ENCODE data around the gene EIF3K. TPM values are rescaled to one million over a fixed set of nuclear protein-coding genes. Genes with fewer than 3 reads are reported as not detected.

EIF3K gene
- total and polyA plus RNA-seq, 8 donors, result 184 to 284 (median 276) TPM

GRCh38 chr19:38683393-38684077 lies 64.5 kb downstream of the EIF3K start:
- Histone ChIP-seq H3K4me3 (no peak overlapping the region), H3K27ac (peak overlapping the region; percentile 86 to 96), H3K9me3 (no peaks in the 10 kb centered on the region), H3K27me3 (no peaks in the 10 kb centered on the region), H3K36me3 (no peaks in the 10 kb centered on the region), H3K4me1 (peaks cover 41 to 100% of the 10 kb centered on the region in 2 donors)
- ATAC-seq, result peak; percentile 90
- DNase-seq, result peak in 3 of 4 donors; percentile 85 to 94 (median 88)
- intact Hi-C loops (cut with DNase I), result no loop called here
- TF ChIP-seq, protein P1, sequence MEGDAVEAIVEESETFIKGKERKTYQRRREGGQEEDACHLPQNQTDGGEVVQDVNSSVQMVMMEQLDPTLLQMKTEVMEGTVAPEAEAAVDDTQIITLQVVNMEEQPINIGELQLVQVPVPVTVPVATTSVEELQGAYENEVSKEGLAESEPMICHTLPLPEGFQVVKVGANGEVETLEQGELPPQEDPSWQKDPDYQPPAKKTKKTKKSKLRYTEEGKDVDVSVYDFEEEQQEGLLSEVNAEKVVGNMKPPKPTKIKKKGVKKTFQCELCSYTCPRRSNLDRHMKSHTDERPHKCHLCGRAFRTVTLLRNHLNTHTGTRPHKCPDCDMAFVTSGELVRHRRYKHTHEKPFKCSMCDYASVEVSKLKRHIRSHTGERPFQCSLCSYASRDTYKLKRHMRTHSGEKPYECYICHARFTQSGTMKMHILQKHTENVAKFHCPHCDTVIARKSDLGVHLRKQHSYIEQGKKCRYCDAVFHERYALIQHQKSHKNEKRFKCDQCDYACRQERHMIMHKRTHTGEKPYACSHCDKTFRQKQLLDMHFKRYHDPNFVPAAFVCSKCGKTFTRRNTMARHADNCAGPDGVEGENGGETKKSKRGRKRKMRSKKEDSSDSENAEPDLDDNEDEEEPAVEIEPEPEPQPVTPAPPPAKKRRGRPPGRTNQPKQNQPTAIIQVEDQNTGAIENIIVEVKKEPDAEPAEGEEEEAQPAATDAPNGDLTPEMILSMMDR (IDR thresholded peaks at IDR 0.05), result no peak

GRCh38 chr19:38684078-38684861 lies 65.3 kb downstream of the EIF3K start:
- TF ChIP-seq, protein P1 (IDR thresholded peaks at IDR 0.05), result no peak
- Histone ChIP-seq H3K27me3 (no peaks in the 10 kb centered on the region), H3K27ac (peak overlapping the region; percentile 86 to 96), H3K36me3 (no peaks in the 10 kb centered on the region), H3K9me3 (no peaks in the 10 kb centered on the region), H3K4me3 (no peak overlapping the region), H3K4me1 (peaks cover 43 to 100% of the 10 kb centered on the region in 2 donors)
- DNase-seq, result peak in 1 of 4 donors; percentile 85
- peak; percentile 68 for ATAC-seq
- intact Hi-C loops (cut with DNase I), result no loop called here

- H3K36me3 ChIP-seq, result peaks cover 0 to 2% of the 10 kb centered on the region in 2 donors
- peak overlapping the region; percentile 86 to 96 for H3K27ac ChIP-seq
- H3K4me3 ChIP-seq, result no peak overlapping the region
- intact Hi-C loops (cut with DNase I), result no loop called here
- no peaks in the 10 kb centered on the region for H3K9me3 ChIP-seq
- H3K4me1 ChIP-seq, result peaks cover 45 to 98% of the 10 kb centered on the region in 2 donors
- ATAC-seq (no peak), DNase-seq (no peak)
- no peaks in the 10 kb centered on the region for H3K27me3 ChIP-seq
- TF ChIP-seq, protein P1 (IDR thresholded peaks at IDR 0.05), result no peak
Measured at GRCh38 chr19:38684862-38685665, 66.1 kb downstream of the EIF3K start.

DNA sequence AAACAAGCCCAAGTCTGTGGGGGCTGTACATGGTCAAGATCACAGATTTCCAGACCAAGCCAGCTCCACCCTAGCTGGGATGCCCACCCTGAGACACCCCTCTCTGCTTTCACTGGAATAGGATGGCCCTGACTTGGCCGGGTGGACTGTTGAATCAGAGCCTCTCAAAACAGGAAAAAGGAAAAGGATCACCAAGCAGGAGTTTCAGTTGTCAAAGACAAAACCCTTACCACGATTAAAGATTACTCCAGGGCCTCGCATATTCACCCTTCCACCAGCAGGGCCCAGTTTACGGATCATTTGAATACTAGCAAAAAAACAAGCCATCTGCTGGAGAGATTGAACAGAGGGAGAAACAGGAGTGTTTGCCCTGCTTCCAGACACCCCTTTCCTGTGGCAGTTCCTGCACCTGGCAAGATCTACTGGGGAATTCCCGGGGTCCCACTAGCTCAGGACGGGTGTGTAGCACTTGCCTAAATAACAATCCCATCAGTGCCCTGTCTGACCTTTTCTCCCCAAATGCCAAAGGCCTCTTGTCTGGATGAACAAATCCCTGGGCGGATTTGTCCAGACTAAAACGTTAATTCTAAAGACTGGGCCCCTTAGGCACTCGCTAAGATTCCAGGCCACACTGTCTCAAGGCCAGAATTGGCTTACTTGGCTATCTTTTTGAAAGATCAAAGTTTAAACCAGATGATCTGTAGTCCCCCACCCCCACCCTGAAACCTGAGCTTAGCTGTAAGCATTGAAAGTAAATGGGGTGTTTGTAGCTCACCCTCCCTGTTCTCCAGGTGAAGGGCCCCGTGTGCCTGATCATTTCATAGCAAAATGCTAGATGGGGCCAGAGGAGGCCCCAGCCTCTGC lies 66.9 kb downstream of the EIF3K start:
- peaks cover 45 to 98% of the 10 kb centered on the region in 2 donors for H3K4me1 ChIP-seq
- intact Hi-C loops (cut with DNase I), result no loop called here
- H3K4me3 ChIP-seq, result no peak overlapping the region
- TF ChIP-seq, protein P1 (IDR thresholded peaks at IDR 0.05), result peak; percentile 23 to 35
- no peaks in the 10 kb centered on the region for H3K9me3 ChIP-seq
- H3K27me3 ChIP-seq, result no peaks in the 10 kb centered on the region
- DNase-seq, result no peak
- peak overlapping the region; percentile 86 to 96 for H3K27ac ChIP-seq
- peaks cover 0 to 4% of the 10 kb centered on the region in 2 donors for H3K36me3 ChIP-seq
- no peak for ATAC-seq

Measured in left lung (tissue), 10 donors.